IMR-90 (cell line): Measurements from ENCODE around the gene TSPAN31. TPM values are rescaled to one million over a fixed set of nuclear protein-coding genes. Genes with fewer than 3 reads are reported as not detected.

ENCODE experiments used
- ATAC-seq: fragments of 200-7000 bp; cut with Tn5 transposase; 2 replicates; pipeline ENCODE4 v1.9.1; 2020; ENCODE audit warnings: low read depth, mild to moderate bottlenecking, moderate library complexity
- BruUV-seq: library from RNA; stranded (reverse); fragments of 400-500 nt; replicated peaks from 2 replicates; lab custom pipeline; 2021; lab: Mats Ljungman, UMichigan
- CTCF ChIA-PET: fragments of 300-600 bp; formaldehyde crosslinking; extraction: SDS; loops from one replicate; lab custom pipeline; 2021; ENCODE audit warnings: antibody characterized with exemption; lab: Yijun Ruan, JAX
- POLR2A ChIA-PET: fragments of 300-600 bp; sonication (Branson Sonifier 250); formaldehyde crosslinking; loops from one replicate; lab custom pipeline; 2022; ENCODE audit warnings: antibody characterized with exemption; ENCODE audit not compliant: unreplicated experiment; lab: Charles Lee
- DNase-seq: peaks from one replicate; pipeline ENCODE4 v3.0.0; 2013
- H2AFZ ChIP-seq: replicated peaks from 2 replicates; pipeline ENCODE3; 2013; ENCODE audit warnings: low read length, mild to moderate bottlenecking; ENCODE audit not compliant: poor library complexity
- H2AK5ac ChIP-seq: 2 replicates; pipeline ENCODE4 v1.6.1; 2013; ENCODE audit warnings: low read depth, low read length, inconsistent platforms
- H2AK9ac ChIP-seq: replicated peaks from 2 replicates; pipeline ENCODE3; 2013; ENCODE audit warnings: mild to moderate bottlenecking, low read depth, low read length, moderate library complexity; ENCODE audit not compliant: poor library complexity
- H2BK120ac ChIP-seq: 2 replicates; pipeline ENCODE4 v1.6.1; 2013; ENCODE audit warnings: low read depth, low read length, inconsistent platforms
- H2BK15ac ChIP-seq: 3 replicates; pipeline ENCODE4 v1.6.1; 2013; ENCODE audit warnings: low read depth, low read length, inconsistent platforms
- H2BK20ac ChIP-seq: 2 replicates; pipeline ENCODE4 v1.6.1; 2013; ENCODE audit warnings: low read depth, mild to moderate bottlenecking, inconsistent platforms, low read length, moderate library complexity
- H2BK5ac ChIP-seq: 2 replicates; pipeline ENCODE4 v1.6.1; 2013; ENCODE audit warnings: mild to moderate bottlenecking, low read depth, low read length, inconsistent platforms; ENCODE audit not compliant: poor library complexity, severe bottlenecking
- H3K14ac ChIP-seq: replicated peaks from 2 replicates; pipeline ENCODE4 v1.6.1; 2013; ENCODE audit warnings: low read depth, low read length, inconsistent platforms
- H3K18ac ChIP-seq: 2 replicates; pipeline ENCODE4 v1.6.1; 2013; ENCODE audit warnings: low read depth, low read length, control low read depth
- H3K23ac ChIP-seq: 2 replicates; pipeline ENCODE4 v1.6.1; 2013; ENCODE audit warnings: low read depth, low read length, inconsistent platforms
- H3K27ac ChIP-seq: 2 replicates; pipeline ENCODE4 v1.5.1; 2013; ENCODE audit warnings: mild to moderate bottlenecking, control low read depth, low read length; ENCODE audit not compliant: insufficient read depth
- H3K27me3 ChIP-seq: 2 replicates; pipeline ENCODE4 v1.6.1; 2013; ENCODE audit warnings: low read length; ENCODE audit not compliant: control insufficient read depth, insufficient read depth
- H3K36me3 ChIP-seq: 2 replicates; pipeline ENCODE4 v1.6.1; 2013; ENCODE audit warnings: low read length, mixed read lengths; ENCODE audit not compliant: control insufficient read depth, insufficient read depth
- H3K4ac ChIP-seq: 2 replicates; pipeline ENCODE4 v1.6.1; 2013; ENCODE audit warnings: low read depth, low read length, inconsistent platforms
- H3K4me1 ChIP-seq: 2 replicates; pipeline ENCODE4 v1.6.1; 2013; ENCODE audit warnings: low read length, mixed read lengths; ENCODE audit not compliant: control insufficient read depth, insufficient read depth
- H3K4me2 ChIP-seq: 2 replicates; pipeline ENCODE4 v1.6.1; 2013; ENCODE audit warnings: low read depth, mild to moderate bottlenecking, control low read depth, low read length, moderate library complexity
- H3K4me3 ChIP-seq: 2 replicates; pipeline ENCODE4 v1.5.1; 2013; ENCODE audit warnings: low read depth, mild to moderate bottlenecking, control low read depth, low read length, moderate library complexity; ENCODE audit not compliant: insufficient read depth
- H3K56ac ChIP-seq: 2 replicates; pipeline ENCODE4 v1.6.1; 2013; ENCODE audit warnings: low read length, inconsistent platforms; ENCODE audit not compliant: insufficient read depth; ENCODE audit errors: extremely low read depth
- H3K79me1 ChIP-seq, 2 experiments: 2 replicates each; pipeline ENCODE4 v1.6.1; 2013; ENCODE audit warnings: low read length in 2 of 2, inconsistent platforms in 1 of 2, low read depth in 1 of 2
- H3K9ac ChIP-seq: 2 replicates; pipeline ENCODE4 v1.6.1; 2013; ENCODE audit warnings: low read depth, low read length, control low read depth
- H3K9me1 ChIP-seq: 2 replicates; pipeline ENCODE4 v1.6.1; 2013; ENCODE audit warnings: low read length, inconsistent platforms; ENCODE audit not compliant: insufficient read depth
- H3K9me3 ChIP-seq: 2 replicates; pipeline ENCODE4 v1.6.1; 2013; ENCODE audit warnings: low read length; ENCODE audit not compliant: control insufficient read depth, insufficient read depth
- H4K20me1 ChIP-seq: 2 replicates; pipeline ENCODE4 v1.6.1; 2013; ENCODE audit warnings: low read length, inconsistent platforms; ENCODE audit not compliant: insufficient read depth
- H4K5ac ChIP-seq: 2 replicates; pipeline ENCODE4 v1.6.1; 2013; ENCODE audit warnings: mild to moderate bottlenecking, low read depth, low read length, control low read depth
- H4K8ac ChIP-seq, 2 experiments: 2 replicates each; pipeline ENCODE4 v1.6.1; 2013; ENCODE audit warnings: low read depth in 2 of 2, low read length in 2 of 2, control low read depth in 1 of 2, inconsistent platforms in 1 of 2
- H4K91ac ChIP-seq: 2 replicates; pipeline ENCODE4 v1.6.1; 2013; ENCODE audit warnings: low read depth, low read length, inconsistent platforms; ENCODE audit not compliant: insufficient read depth
- BHLHE40 ChIP-seq: fragments of 150-350 bp; IDR thresholded peaks from 2 replicates; pipeline ENCODE4 v1.6.1; 2016; ENCODE audit warnings: mild to moderate bottlenecking, low read depth, low read length
- CTCF ChIP-seq: conservative IDR thresholded peaks from 2 replicates; pipeline ENCODE4 v1.5.1; 2012; ENCODE audit warnings: mild to moderate bottlenecking, low read depth, low read length, improper control_type of control experiment
- MXI1 ChIP-seq: IDR thresholded peaks from 2 replicates; pipeline ENCODE4 v1.6.1; 2012; ENCODE audit warnings: low read depth, mild to moderate bottlenecking, low read length, moderate library complexity, borderline replicate concordance
- NFE2L2 ChIP-seq: fragments of 150-350 bp; IDR thresholded peaks from 2 replicates; pipeline ENCODE4 v1.6.1; 2016; ENCODE audit warnings: low read depth, mild to moderate bottlenecking, low read length
- SMC3 ChIP-seq: fragments of 150-350 bp; IDR thresholded peaks from 2 replicates; pipeline ENCODE4 v1.6.1; 2016; ENCODE audit warnings: low read depth, mild to moderate bottlenecking, antibody characterized with exemption, low read length, moderate library complexity
- WGBS, 2 experiments: methylation state at CpG; one replicate each; pipeline versions ENCODE4 v1.1.5 to v1.1.7; 2013; ENCODE audit warnings: missing lambda C conversion rate in 2 of 2; ENCODE audit not compliant: insufficient read length in 1 of 2; ENCODE audit errors: extremely low coverage in 2 of 2; 5-methylcytosine and 5-hydroxymethylcytosine counted together
- dilution Hi-C: fragments of 300-500 bp; cut with HindIII; formaldehyde crosslinking; loops from one replicate; pipeline ENCODE4 v1.14.3; 2018; ENCODE audit warnings: low sequenced_read_pairs; ENCODE audit not compliant: unreplicated experiment
- in situ Hi-C: fragments of 300-500 bp; cut with MboI; formaldehyde crosslinking; loops from 3 replicates; pipeline ENCODE4 v1.14.3; 2019; ENCODE audit warnings: low sequenced_read_pairs, inconsistent platforms, mixed read lengths
- intact Hi-C: fragments of 100-400 bp; cut with micrococcal nuclease; formaldehyde crosslinking; loops from 2 replicates; pipeline ENCODE4 v1.10.0; 2022
- polyA plus RNA-seq, 3 experiments: library from polyadenylated mRNA; depleted of rRNA; stranded (reverse); fragments of >200 nt; gene quantifications; 2 replicates each; pipeline ENCODE4 v1.2.3, GENCODE V29; 2012; ENCODE audit warnings: low replicate concordance in 1 of 3
- total RNA-seq: library from RNA; depleted of rRNA; stranded (reverse); fragments of >200 nt; gene quantifications from 2 replicates; pipeline ENCODE4 v1.2.3, GENCODE V29; 2012

TSPAN31 gene
- total and polyA plus RNA-seq, 2 of the 4 experiments (the other 2 are of a cell fraction) = 12.3 to 71.2 TPM

GRCh38 chr12:57726151-57726883, 18.5 kb upstream of the TSPAN31 start (continued):
- TF ChIP-seq BHLHE40 (peak; percentile 67), NFE2L2 (no peak)

- 16% methylated on average over 53 of the region's 76 CpGs; no CpG with 5 or more reads in 1 of the 2 experiments for WGBS, 2 experiments
- Histone ChIP-seq H3K56ac (0 out of 2 replicates have a peak overlapping the region, but pooled peaks have one; percentile 23), H3K27me3 (peaks cover 12% of the 10 kb centered on the region; the same call in 1 of the 2 replicates), H3K27ac (peak overlapping the region; percentile 61), H2AK5ac (peak overlapping the region; percentile 65; the same call in 1 of the 2 replicates), H3K9me3 (no peaks in the 10 kb centered on the region), H3K4me3 (peak overlapping the region; percentile 70), H4K8ac (peak overlapping the region; percentile 92 to 96), H3K9me1 (peaks cover 6% of the 10 kb centered on the region; the same call in 1 of the 2 replicates), H3K14ac (peak overlapping the region; percentile 90; the same call in 1 of the 2 replicates), H2BK5ac (peak overlapping the region; percentile 74), H3K18ac (peak overlapping the region; percentile 45), H4K5ac (peak overlapping the region; percentile 40), H4K20me1 (peaks cover 9% of the 10 kb centered on the region; the same call in 1 of the 2 replicates), H3K4me2 (peak overlapping the region; percentile 77), H2BK120ac (peak overlapping the region; percentile 27), H2BK15ac (no peak overlapping the region), H3K79me1 (peaks cover 0 to 17% of the 10 kb centered on the region in 2 experiments; a peak in 1 of 4 replicates), H3K9ac (peak overlapping the region; percentile 92; the same call in 1 of the 2 replicates), H3K23ac (peak overlapping the region; percentile 75), H3K36me3 (peaks cover 6% of the 10 kb centered on the region; the same call in 1 of the 2 replicates), H2AK9ac (peak overlapping the region; percentile 99), H2BK20ac (no peak overlapping the region), H3K4ac (peak overlapping the region; percentile 89), H2AFZ (peak overlapping the region; percentile 100), H4K91ac (peak overlapping the region; percentile 82), H3K4me1 (0 out of 2 replicates have a peak, but pooled peaks cover 4% of the 10 kb centered on the region)
- TF ChIP-seq BHLHE40 (no peak), MXI1 (0 out of 2 replicates have a peak, but pooled peaks have one; percentile 39), SMC3 (no peak), CTCF (peak; percentile 19; the same call in 1 of the 2 replicates)
- ChIA-PET POLR2A (no interaction called here), CTCF (interaction anchor here (1.2 kb wide), 1 partner anchor 13 kb away, joined by 3 read pairs; no protein-coding TSS in a partner anchor)
- no TSS peak for BruUV-seq
- DNase-seq (no peak), ATAC-seq (peak; percentile 7)
- dilution Hi-C loops (no loop called here), in situ Hi-C loops (no loop called here), intact Hi-C loops (no loop called here)
Observed at GRCh38 chr12:57726884-57727757, 17.7 kb upstream of the TSPAN31 start.
